DND-41 (cell line): ENCODE measurements around the gene UBE2J1.

ENCODE experiments used
- CTCF ChIP-seq: IDR thresholded peaks from 2 replicates; pipeline ENCODE4 v1.5.1; 2012; ENCODE audit warnings: borderline replicate concordance, low read length, moderate library complexity, mild to moderate bottlenecking; ENCODE audit not compliant: poor library complexity, severe bottlenecking; ENCODE audit errors: extremely low read depth
- EZH2 ChIP-seq: IDR thresholded peaks from 3 replicates; pipeline ENCODE4 v1.6.1; 2012; ENCODE audit warnings: borderline replicate concordance, low read depth, mild to moderate bottlenecking, moderate library complexity, low read length, inconsistent platforms; ENCODE audit not compliant: severe bottlenecking

DNA sequence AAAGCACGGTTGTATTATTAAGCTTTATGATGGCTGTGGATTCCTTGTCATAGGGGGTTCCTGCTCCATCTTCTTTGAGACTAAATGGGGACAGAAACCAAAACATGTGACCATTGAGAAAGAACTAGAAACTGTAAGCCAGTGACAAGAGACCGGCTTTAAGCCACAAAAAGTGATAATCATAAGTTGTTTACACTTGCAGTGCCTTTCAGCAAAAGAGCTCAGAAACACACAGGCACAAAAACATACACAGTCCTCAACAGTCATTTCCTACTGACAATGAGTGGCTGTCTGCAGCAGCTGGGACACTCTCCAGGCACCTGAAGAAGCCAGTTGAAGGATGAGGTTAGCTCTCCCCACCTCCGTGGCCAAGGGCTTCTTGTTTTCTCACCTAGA is 20.0 kb upstream of the UBE2J1 start:
- TF ChIP-seq CTCF = no peak
- no peak for TF ChIP-seq EZH2
